BLaER1 (cell line): ENCODE results near the gene MYRFL.
"Not testable (repeated sequence)": the region's sequence is repeated elsewhere in the genome, so short reads cannot be mapped to it uniquely, and the experiment has no call there.

Source experiments
- H3K27ac ChIP-seq: shearing (Covaris generic); formaldehyde crosslinking; 2 replicates; pipeline ENCODE4 v1.8.1; 2022
- H3K27me3 ChIP-seq: shearing (Covaris generic); formaldehyde crosslinking; 2 replicates; pipeline ENCODE4 v1.8.1; 2022
- H3K36me3 ChIP-seq: shearing (Covaris generic); formaldehyde crosslinking; 2 replicates; pipeline ENCODE4 v1.8.1; 2022
- H3K4me1 ChIP-seq: shearing (Covaris generic); formaldehyde crosslinking; 2 replicates; pipeline ENCODE4 v1.8.1; 2022
- H3K4me2 ChIP-seq: shearing (Covaris generic); formaldehyde crosslinking; 2 replicates; pipeline ENCODE4 v1.8.1; 2022
- H3K4me3 ChIP-seq: shearing (Covaris generic); formaldehyde crosslinking; 2 replicates; pipeline ENCODE4 v1.8.1; 2022
- H3K9ac ChIP-seq: shearing (Covaris generic); formaldehyde crosslinking; 2 replicates; pipeline ENCODE4 v1.8.1; 2022
- H3K9me3 ChIP-seq: shearing (Covaris generic); formaldehyde crosslinking; 2 replicates; pipeline ENCODE4 v1.8.1; 2022
- H4K20me1 ChIP-seq: shearing (Covaris generic); formaldehyde crosslinking; 2 replicates; pipeline ENCODE4 v1.8.1; 2022
- Cebpa-rat ChIP-seq: shearing (Covaris generic); IDR thresholded peaks from 2 replicates; pipeline ENCODE4 v1.8.1; 2022

Gene MYRFL

GRCh38 chr12:69991690-69992288, 166.8 kb downstream of the MYRFL start:
- no peaks in the 10 kb centered on the region for H4K20me1 ChIP-seq
- 0 out of 2 replicates have a peak, but pooled peaks cover 7% of the 10 kb centered on the region for H3K9me3 ChIP-seq
- H3K4me3 ChIP-seq, result no peak overlapping the region
- H3K4me1 ChIP-seq, result no peaks in the 10 kb centered on the region
- TF ChIP-seq Cebpa-rat, result no peak
- H3K27me3 ChIP-seq, result no peaks in the 10 kb centered on the region
- no peak overlapping the region for H3K4me2 ChIP-seq
- no peak overlapping the region for H3K27ac ChIP-seq
- H3K36me3 ChIP-seq, result no peaks in the 10 kb centered on the region
- no peak overlapping the region for H3K9ac ChIP-seq

DNA sequence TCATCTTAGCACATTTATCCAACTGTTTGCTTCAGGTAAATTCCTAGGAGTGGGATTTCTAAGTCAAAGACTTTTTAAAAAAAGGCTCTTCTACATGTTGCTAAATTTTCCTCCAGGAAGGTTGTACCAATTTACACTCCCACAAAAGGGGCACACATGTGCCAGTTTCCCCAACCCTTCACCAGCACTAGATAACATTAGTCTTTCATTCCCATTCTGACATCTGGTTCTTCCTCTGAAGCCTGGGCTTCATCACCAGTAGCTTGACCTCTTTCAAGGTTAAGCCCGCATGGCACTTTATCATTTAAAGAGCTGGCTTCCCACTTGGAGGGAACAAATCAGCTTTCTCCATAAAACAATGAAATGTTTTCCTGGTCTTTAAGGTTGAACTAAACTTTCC, 168.4 kb downstream of the MYRFL start:
- no peaks in the 10 kb centered on the region for H3K27me3 ChIP-seq
- no peak for TF ChIP-seq Cebpa-rat
- H3K9me3 ChIP-seq, result 0 out of 2 replicates have a peak, but pooled peaks cover 7% of the 10 kb centered on the region
- H3K4me3 ChIP-seq, result no peak overlapping the region
- no peaks in the 10 kb centered on the region for H3K4me1 ChIP-seq
- no peaks in the 10 kb centered on the region for H3K36me3 ChIP-seq
- H3K4me2 ChIP-seq, result no peak overlapping the region
- no peaks in the 10 kb centered on the region for H4K20me1 ChIP-seq
- no peak overlapping the region for H3K9ac ChIP-seq
- no peak overlapping the region for H3K27ac ChIP-seq

DNA sequence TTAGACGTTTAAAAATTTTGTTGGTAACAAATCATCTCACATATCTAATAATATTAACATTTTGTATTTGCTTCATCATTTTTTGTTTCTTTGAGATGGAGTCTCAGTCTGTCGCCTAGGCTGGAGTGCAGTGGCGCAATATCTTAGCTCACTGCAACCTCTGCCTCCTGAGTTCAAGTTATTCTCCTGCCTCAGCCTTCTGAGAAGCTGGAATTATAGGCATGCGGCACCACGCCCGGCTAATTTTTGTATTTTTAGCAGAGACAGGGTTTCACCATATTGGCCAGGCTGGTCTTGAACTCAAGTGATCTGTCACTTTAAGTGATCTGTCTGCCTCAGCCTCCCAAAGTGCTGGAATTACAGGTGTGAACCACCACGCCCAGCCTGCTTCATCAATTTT, 169.1 kb downstream of the MYRFL start:
- not testable (repeated sequence) for H4K20me1 ChIP-seq, H3K27ac ChIP-seq, H3K36me3 ChIP-seq, H3K4me3 ChIP-seq, H3K9me3 ChIP-seq, H3K9ac ChIP-seq, H3K27me3 ChIP-seq, H3K4me1 ChIP-seq, H3K4me2 ChIP-seq

- TF ChIP-seq Cebpa-rat, result no peak
- no peak overlapping the region for H3K9ac ChIP-seq
- H3K4me2 ChIP-seq, result no peak overlapping the region
- no peaks in the 10 kb centered on the region for H4K20me1 ChIP-seq
- H3K9me3 ChIP-seq, result 0 out of 2 replicates have a peak, but pooled peaks cover 7% of the 10 kb centered on the region
- no peaks in the 10 kb centered on the region for H3K4me1 ChIP-seq
- H3K27me3 ChIP-seq, result no peaks in the 10 kb centered on the region
- H3K36me3 ChIP-seq, result no peaks in the 10 kb centered on the region
- H3K27ac ChIP-seq, result no peak overlapping the region
- no peak overlapping the region for H3K4me3 ChIP-seq
Measured at GRCh38 chr12:69994724-69995173, 169.7 kb downstream of the MYRFL start.

DNA sequence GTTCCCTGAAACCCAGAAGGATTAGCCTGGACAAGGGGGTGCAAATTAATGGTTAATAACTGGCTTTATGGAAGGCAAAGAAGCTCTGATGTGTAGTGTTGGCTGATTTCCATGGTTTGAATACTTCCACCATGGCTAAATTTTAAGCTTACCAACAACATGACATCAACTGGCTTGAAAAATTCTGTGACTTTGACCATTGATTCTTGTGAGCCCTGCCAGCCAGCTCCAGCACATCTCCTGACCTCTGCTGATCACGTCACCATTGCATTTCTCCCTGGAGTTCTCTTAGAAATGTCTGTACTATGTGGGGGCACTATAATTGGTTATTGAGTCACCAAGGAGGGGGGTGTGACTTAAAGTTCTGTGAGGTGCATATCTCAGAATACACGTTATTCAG, 171.2 kb downstream of the MYRFL start:
- no peaks in the 10 kb centered on the region for H3K27me3 ChIP-seq
- no peak overlapping the region for H3K4me3 ChIP-seq
- no peaks in the 10 kb centered on the region for H3K4me1 ChIP-seq
- H3K27ac ChIP-seq, result no peak overlapping the region
- H4K20me1 ChIP-seq, result no peaks in the 10 kb centered on the region
- no peak overlapping the region for H3K9ac ChIP-seq
- H3K9me3 ChIP-seq, result 0 out of 2 replicates have a peak, but pooled peaks cover 7% of the 10 kb centered on the region
- no peak for TF ChIP-seq Cebpa-rat
- H3K36me3 ChIP-seq, result no peaks in the 10 kb centered on the region
- H3K4me2 ChIP-seq, result no peak overlapping the region

- Histone ChIP-seq H3K4me3 (no peak overlapping the region), H3K9ac (no peak overlapping the region)
Measured at GRCh38 chr12:69996722-69997121, 171.7 kb downstream of the MYRFL start.

DNA sequence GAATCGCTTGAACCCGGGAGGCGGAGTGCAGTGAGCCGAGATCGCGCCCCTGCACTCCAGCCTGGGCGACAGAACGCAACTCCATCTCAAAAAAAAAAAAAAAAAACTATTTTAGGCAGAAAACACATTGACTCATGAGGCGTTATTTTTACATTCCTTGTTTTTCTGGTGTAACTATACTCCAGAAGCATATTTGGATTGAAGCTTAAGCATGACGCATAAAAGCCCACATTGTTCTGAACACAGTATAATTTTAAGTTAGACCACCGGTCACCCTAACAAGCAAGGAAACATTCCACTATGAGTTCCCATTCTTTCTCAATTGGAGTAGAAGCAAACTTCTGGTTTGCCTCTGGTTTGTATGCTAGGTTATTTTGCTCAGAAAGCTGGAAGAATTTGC, 173.0 kb downstream of the MYRFL start:
- TF ChIP-seq Cebpa-rat, result no peak

More at GRCh38 chr12:69996722-69997121, 171.7 kb downstream of the MYRFL start:
- Histone ChIP-seq H3K36me3 (no peaks in the 10 kb centered on the region), H3K4me2 (no peak overlapping the region), H3K27ac (no peak overlapping the region), H4K20me1 (no peaks in the 10 kb centered on the region), H3K4me1 (no peaks in the 10 kb centered on the region), H3K9me3 (0 out of 2 replicates have a peak, but pooled peaks cover 7% of the 10 kb centered on the region), H3K27me3 (no peaks in the 10 kb centered on the region)
- no peak for TF ChIP-seq Cebpa-rat

DNA sequence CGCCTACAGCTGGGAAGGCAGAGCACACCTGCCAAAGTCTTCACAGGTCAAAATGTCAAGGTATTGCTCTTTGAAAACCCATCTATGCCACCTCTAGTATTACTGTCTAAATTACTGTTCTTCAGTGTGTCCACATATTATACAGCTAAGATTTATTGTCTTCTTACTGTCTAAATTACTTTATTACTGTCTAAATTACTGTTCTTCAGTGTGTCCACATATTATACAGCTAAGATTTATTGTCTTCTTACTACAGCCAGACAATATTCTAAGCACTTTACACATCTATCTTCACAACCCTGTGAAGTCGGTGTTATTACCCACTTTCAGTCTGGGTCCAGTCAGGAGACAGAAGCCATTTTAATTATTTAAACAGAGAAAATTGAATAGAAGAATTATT, 173.9 kb downstream of the MYRFL start:
- Histone ChIP-seq H3K4me3 (no peak overlapping the region), H3K9me3 (no peaks in the 10 kb centered on the region), H3K36me3 (no peaks in the 10 kb centered on the region), H3K4me2 (no peak overlapping the region), H3K9ac (no peak overlapping the region), H3K27me3 (no peaks in the 10 kb centered on the region), H3K27ac (no peak overlapping the region), H3K4me1 (no peaks in the 10 kb centered on the region), H4K20me1 (no peaks in the 10 kb centered on the region)
- TF ChIP-seq Cebpa-rat, result no peak

More for the DNA sequence above, 173.0 kb downstream of the MYRFL start:
- no peaks in the 10 kb centered on the region for H4K20me1 ChIP-seq
- H3K4me1 ChIP-seq, result no peaks in the 10 kb centered on the region
- H3K9ac ChIP-seq, result no peak overlapping the region
- 0 out of 2 replicates have a peak, but pooled peaks cover 7% of the 10 kb centered on the region for H3K9me3 ChIP-seq
- H3K36me3 ChIP-seq, result no peaks in the 10 kb centered on the region
- no peak overlapping the region for H3K27ac ChIP-seq
- H3K4me3 ChIP-seq, result no peak overlapping the region
- no peak overlapping the region for H3K4me2 ChIP-seq
- H3K27me3 ChIP-seq, result no peaks in the 10 kb centered on the region

- no peaks in the 10 kb centered on the region for H3K4me1 ChIP-seq
- H3K9ac ChIP-seq, result no peak overlapping the region
- no peaks in the 10 kb centered on the region for H3K36me3 ChIP-seq
- no peak overlapping the region for H3K27ac ChIP-seq
- no peaks in the 10 kb centered on the region for H3K9me3 ChIP-seq
- H3K4me3 ChIP-seq, result no peak overlapping the region
- H3K4me2 ChIP-seq, result no peak overlapping the region
- TF ChIP-seq Cebpa-rat, result no peak
- H3K27me3 ChIP-seq, result no peaks in the 10 kb centered on the region
- H4K20me1 ChIP-seq, result no peaks in the 10 kb centered on the region
Measured at GRCh38 chr12:69999561-69999960, 174.5 kb downstream of the MYRFL start.

DNA sequence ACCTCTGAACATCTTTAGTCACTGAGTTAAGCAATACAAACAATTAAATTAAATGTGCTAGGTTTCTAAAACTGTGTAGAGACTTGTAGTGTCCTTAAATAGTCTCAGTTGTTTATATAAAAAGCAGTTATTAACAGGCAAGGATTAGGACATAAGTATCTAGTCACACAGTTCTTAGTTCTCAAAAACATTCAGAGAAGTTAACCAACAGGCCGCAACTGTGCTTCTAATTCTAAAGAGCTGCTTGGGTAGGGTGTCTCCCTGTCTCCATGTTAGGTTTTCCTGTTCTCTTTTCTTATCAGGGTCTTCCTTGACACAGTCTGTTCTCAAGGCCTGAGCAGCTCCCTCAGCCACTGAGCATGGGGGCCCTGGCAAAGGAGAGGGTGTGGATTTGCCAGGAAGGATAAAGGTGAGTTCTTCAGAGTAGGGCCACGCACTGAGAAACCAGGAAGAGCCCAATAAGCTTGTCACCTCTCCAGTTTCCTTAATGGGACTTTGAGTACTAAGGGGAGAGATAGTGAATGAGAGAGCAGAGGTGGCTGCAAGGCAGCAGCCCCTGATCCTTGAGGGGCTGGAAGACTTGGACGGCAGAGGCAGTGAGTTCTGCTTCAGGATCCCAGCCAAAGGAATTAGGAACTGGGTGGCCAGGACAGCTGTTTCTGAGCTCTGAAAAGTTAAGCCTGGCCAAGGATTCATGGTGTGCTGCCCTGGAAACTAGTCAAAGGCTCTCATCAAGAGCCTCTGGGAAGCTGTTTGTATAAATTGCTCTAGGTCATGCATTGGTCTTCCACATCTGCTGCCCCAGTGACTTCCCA, 177.3 kb downstream of the MYRFL start:
- H3K27me3 ChIP-seq, result no peaks in the 10 kb centered on the region
- H3K9ac ChIP-seq, result no peak overlapping the region
- no peaks in the 10 kb centered on the region for H3K4me1 ChIP-seq
- H3K9me3 ChIP-seq, result peaks cover 13% of the 10 kb centered on the region; the same call in 1 of the 2 replicates
- no peaks in the 10 kb centered on the region for H4K20me1 ChIP-seq
- H3K27ac ChIP-seq, result no peak overlapping the region
- no peak overlapping the region for H3K4me3 ChIP-seq
- H3K36me3 ChIP-seq, result no peaks in the 10 kb centered on the region
- no peak for TF ChIP-seq Cebpa-rat
- no peak overlapping the region for H3K4me2 ChIP-seq
